Pancreas (tissue), 10 donors: ENCODE measurements around the gene RALGDS. TPM values are rescaled to one million over a fixed set of nuclear protein-coding genes. Genes with fewer than 3 reads are reported as not detected.
A peak's percentile ranks its signal among the peaks of the same experiment; 100 is the strongest.
"Not testable (repeated sequence)": the region's sequence is repeated elsewhere in the genome, so short reads cannot be mapped to it uniquely, and the experiment has no call there.

Experiments
- ATAC-seq, 4 donors: fragments of 200-7000 bp; cut with Tn5 transposase; one replicate each; pipeline versions ENCODE4 v1.8.0 to v1.9.1; 2020; ENCODE audit warnings: mild to moderate bottlenecking in 4 of 4, moderate library complexity in 4 of 4
- DNase-seq, 6 donors: peaks; one replicate each; pipeline ENCODE4 v3.0.0-alpha.2; 2020
- FAIRE-seq: peaks from 2 replicates; lab custom pipeline; 2012; peaks lifted over from hg19 to GRCh38; lab: Jason Lieb, UNC
- H3K27ac ChIP-seq, 4 donors: fragments of 200-600 bp; sonication (generic); 1 replicate in 3 of 4; 2 replicates in 1 of 4; pipeline versions ENCODE4 v1.5.0 to v1.8.0; 2020
- H3K27me3 ChIP-seq, 4 donors: fragments of 200-600 bp; one replicate each; pipeline ENCODE4 v1.8.0; 2021
- H3K36me3 ChIP-seq, 3 donors: fragments of 200-600 bp; sonication (generic) in 1 of 3; one replicate each; pipeline versions ENCODE4 v1.5.0 to v1.8.0; 2020 to 2021
- H3K4me1 ChIP-seq, 3 donors: fragments of 200-600 bp; one replicate each; pipeline ENCODE4 v1.8.0; 2021
- H3K4me3 ChIP-seq, 4 donors: fragments of 200-600 bp; sonication (generic) in 2 of 4; one replicate each; pipeline versions ENCODE4 v1.5.0 to v1.8.0; 2020 to 2021
- H3K9me3 ChIP-seq, 4 donors: fragments of 200-600 bp; one replicate each; pipeline ENCODE4 v1.8.0; 2021
- WGBS, 2 donors: extraction: QIAGEN DNeasy Blood & Tissue Kit; methylation state at CpG; one replicate each; pipeline ENCODE4 v1.1.7; 2013; 5-methylcytosine and 5-hydroxymethylcytosine counted together
- intact Hi-C, 3 donors: fragments of 100-400 bp; cut with DNase I; formaldehyde crosslinking; loops; one replicate each; pipeline versions ENCODE4 v1.11.1 to v1.14.2; 2022
- polyA plus RNA-seq, 2 donors: library from polyadenylated mRNA; stranded (reverse); fragments of 200-250 nt; gene quantifications; one replicate each; pipeline ENCODE4 v1.2.3, GENCODE V29; 2013
- total RNA-seq, 6 donors: library from RNA; stranded (reverse); fragmentation: NEBNext Ultra II Directional in 4 of 6; extraction: Animal tissue kit (Norgen Biotek cat#: 25700) in 4 of 6; gene quantifications; one replicate each; pipeline versions ENCODE4 v1.2.1 to v1.2.4, GENCODE V29; 2021 to 2023
- TF ChIP-seq, protein P1 (sequence below), 4 donors: fragments of 200-600 bp; sonication (generic) in 3 of 4; IDR thresholded peaks; one replicate each; pipeline versions ENCODE4 v1.5.0 to v1.8.0; 2021; ENCODE audit warnings: antibody characterized with exemption in 4 of 4
- donor health status: healthy with polysubstance abuse.
- donor health status: DM: no; HTN: no; CAD: no; lungs with moderate emphysema.
- donor health status: DM: no; HTN: no; CAD: no.
- donor health status: control.
- donor health status: control.
- donor health status: Bipolar disorder and iron deficiency.
- donor health status: DM: yes; HTN: yes; CAD: no.
- donor health status: DM: no; HTN: no; CAD: no.
- donor health status: DM: no; HTN: no; CAD: no.
- donor health status: DM: yes; HTN: yes; CAD: no.

Gene RALGDS
- total RNA-seq (10 to 100 TPM; 16.1 to 31.9 (median 20.3) TPM), polyA plus RNA-seq (10 to 100 TPM; 56.0 to 69.7 TPM)

- TF ChIP-seq, protein P1, sequence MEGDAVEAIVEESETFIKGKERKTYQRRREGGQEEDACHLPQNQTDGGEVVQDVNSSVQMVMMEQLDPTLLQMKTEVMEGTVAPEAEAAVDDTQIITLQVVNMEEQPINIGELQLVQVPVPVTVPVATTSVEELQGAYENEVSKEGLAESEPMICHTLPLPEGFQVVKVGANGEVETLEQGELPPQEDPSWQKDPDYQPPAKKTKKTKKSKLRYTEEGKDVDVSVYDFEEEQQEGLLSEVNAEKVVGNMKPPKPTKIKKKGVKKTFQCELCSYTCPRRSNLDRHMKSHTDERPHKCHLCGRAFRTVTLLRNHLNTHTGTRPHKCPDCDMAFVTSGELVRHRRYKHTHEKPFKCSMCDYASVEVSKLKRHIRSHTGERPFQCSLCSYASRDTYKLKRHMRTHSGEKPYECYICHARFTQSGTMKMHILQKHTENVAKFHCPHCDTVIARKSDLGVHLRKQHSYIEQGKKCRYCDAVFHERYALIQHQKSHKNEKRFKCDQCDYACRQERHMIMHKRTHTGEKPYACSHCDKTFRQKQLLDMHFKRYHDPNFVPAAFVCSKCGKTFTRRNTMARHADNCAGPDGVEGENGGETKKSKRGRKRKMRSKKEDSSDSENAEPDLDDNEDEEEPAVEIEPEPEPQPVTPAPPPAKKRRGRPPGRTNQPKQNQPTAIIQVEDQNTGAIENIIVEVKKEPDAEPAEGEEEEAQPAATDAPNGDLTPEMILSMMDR (IDR thresholded peaks at IDR 0.05), result no peak
- Histone ChIP-seq H3K4me3 (peak within 1 kb of the TSS; percentile 67 to 83 (median 68)), H3K27me3 (no peaks in the 10 kb centered on the region), H3K36me3 (no peaks in the 10 kb centered on the region), H3K27ac (peak within 1 kb of the TSS; percentile 67 to 89 (median 84)), H3K4me1 (peaks cover 20 to 48% (median 26%) of the 10 kb centered on the region in 3 donors), H3K9me3 (no peaks in the 10 kb centered on the region)
- peak; percentile 83 to 88 (median 87) for ATAC-seq
- peak; percentile 88 to 96 (median 92) for DNase-seq
- WGBS, 2 donors, result 6% methylated on average over 36 to 53 of the region's 53 CpGs
- intact Hi-C loops, result no loop called here
- no peak for FAIRE-seq
Measured at GRCh38 chr9:133121198-133121914, at the start of gene RALGDS. TSS of gene RALGDS (minus strand) at chr9:133121240. CDS start at chr9:133121154, 86 bp downstream.

- no peaks in the 10 kb centered on the region for H3K36me3 ChIP-seq
- no peak for ATAC-seq
- no peaks in the 10 kb centered on the region for H3K27me3 ChIP-seq
- 86 to 89% methylated on average over 11 of the region's 11 CpGs for WGBS, 2 donors
- intact Hi-C loops, result no loop called here
- FAIRE-seq, result no peak
- H3K9me3 ChIP-seq, result no peaks in the 10 kb centered on the region
- TF ChIP-seq, protein P1 (IDR thresholded peaks at IDR 0.05), result no peak
- no peak for DNase-seq
- no peak overlapping the region for H3K4me3 ChIP-seq
- H3K27ac ChIP-seq, result no peak overlapping the region
- H3K4me1 ChIP-seq, result no peaks in the 10 kb centered on the region
Measured at GRCh38 chr9:133170716-133171115, 49.7 kb upstream of the RALGDS start.

- 76 to 91% methylated on average over 12 of the region's 12 CpGs for WGBS, 2 donors
- H3K36me3 ChIP-seq, DNase-seq, intact Hi-C loops, H3K27me3 ChIP-seq, H3K9me3 ChIP-seq, H3K27ac ChIP-seq, H3K4me1 ChIP-seq, H3K4me3 ChIP-seq, FAIRE-seq, ATAC-seq: not testable (repeated sequence)
Measured at GRCh38 chr9:133169687-133170086, 48.6 kb upstream of the RALGDS start.

DNA sequence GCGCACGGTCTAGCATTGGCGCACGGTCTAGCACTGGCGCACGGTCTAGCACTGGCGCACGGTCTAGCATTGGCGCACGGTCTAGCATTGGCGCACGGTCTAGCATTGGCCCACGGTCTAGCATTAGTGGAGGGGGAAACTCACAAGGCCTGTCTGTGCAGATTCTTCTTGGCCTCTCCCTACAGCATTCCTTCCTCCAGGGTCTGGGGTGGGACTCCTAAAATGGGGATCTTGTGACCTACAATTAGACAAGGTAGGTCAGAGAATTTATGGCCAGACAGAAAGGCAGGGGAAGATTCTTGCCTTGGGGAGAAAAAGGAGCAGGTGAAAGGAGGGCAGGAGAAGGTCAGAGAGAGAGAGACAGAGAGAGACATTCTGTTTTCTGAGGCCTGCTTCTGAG, 48.1 kb upstream of the RALGDS start:
- Histone ChIP-seq H3K27me3 (no peaks in the 10 kb centered on the region), H3K4me3 (no peak overlapping the region), H3K27ac (no peak overlapping the region), H3K9me3 (no peaks in the 10 kb centered on the region), H3K36me3 (no peaks in the 10 kb centered on the region), H3K4me1 (no peaks in the 10 kb centered on the region)
- TF ChIP-seq, protein P1 (IDR thresholded peaks at IDR 0.05), result no peak
- ATAC-seq, result no peak
- DNase-seq, result no peak
- 94 to 96% methylated on average over 13 of the region's 13 CpGs for WGBS, 2 donors
- no peak for FAIRE-seq
- intact Hi-C loops, result no loop called here

DNA sequence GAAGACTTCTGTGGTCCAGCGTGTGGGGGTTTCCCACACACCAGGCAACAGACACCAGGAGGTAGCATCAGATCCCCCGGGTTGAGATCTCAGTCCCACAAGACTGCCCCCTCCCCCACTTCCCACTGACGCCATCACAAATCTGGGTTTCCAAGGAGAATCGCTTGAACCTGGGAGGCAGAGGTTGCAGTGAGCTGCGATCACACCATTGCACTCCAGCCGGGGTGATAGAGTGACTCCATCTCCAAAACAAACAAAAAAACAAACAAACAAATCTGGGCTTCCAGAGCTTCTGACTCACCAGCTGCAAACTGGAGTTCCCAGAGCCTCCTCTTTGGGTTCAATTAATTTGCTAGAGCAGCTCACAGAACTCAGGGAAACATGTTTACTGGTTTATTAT, 47.4 kb upstream of the RALGDS start:
- Histone ChIP-seq H3K27ac (no peak overlapping the region), H3K27me3 (no peaks in the 10 kb centered on the region), H3K4me3 (no peak overlapping the region), H3K36me3 (no peaks in the 10 kb centered on the region), H3K4me1 (no peaks in the 10 kb centered on the region), H3K9me3 (no peaks in the 10 kb centered on the region)
- TF ChIP-seq, protein P1 (IDR thresholded peaks at IDR 0.05), result no peak
- no peak for FAIRE-seq
- 62 to 69% methylated on average over 6 of the region's 6 CpGs for WGBS, 2 donors
- intact Hi-C loops, result no loop called here
- no peak for DNase-seq
- no peak for ATAC-seq
